Measurements from ENCODE around the gene ETHE1.

- no peak for TF ChIP-seq RAD21 (conservative IDR thresholded peaks at IDR 0.05)
- no peak for TF ChIP-seq CTCF (IDR thresholded peaks at IDR 0.05; ENCODE audit: poor library complexity, severe bottlenecking)
These were observed 62.7 kb downstream of the ETHE1 start for GRCh38 chr19:43464134-43464775.
